ENCODE measurements around the gene KLK3.

- TF ChIP-seq YY1 (IDR thresholded peaks at IDR 0.05; ENCODE audit: insufficient read depth, insufficient read length) = no peak
- TF ChIP-seq SUZ12 (IDR thresholded peaks at IDR 0.05; ENCODE audit: extremely low read depth, insufficient read depth, insufficient read length) = no peak
Measured at GRCh38 chr19:50876456-50876855, 21.7 kb downstream of the KLK3 start.

Data from NT2/D1 (cell line).